GM12801 (cell line): ENCODE data around the gene SAMSN1.

Source experiments
- CTCF ChIP-seq: IDR thresholded peaks from one replicate; pipeline ENCODE4 v1.5.1; 2011; ENCODE audit warnings: control low read depth; ENCODE audit not compliant: insufficient read length; ENCODE audit errors: extremely low read depth

The SAMSN1 gene

GRCh38 chr21:14477841-14478240 lies 68.3 kb downstream of the SAMSN1 start:
- TF ChIP-seq CTCF, result no peak

- no peak for TF ChIP-seq CTCF
Observed at GRCh38 chr21:14477133-14477532, 69.0 kb downstream of the SAMSN1 start.

GRCh38 chr21:14474995-14475394 lies 71.1 kb downstream of the SAMSN1 start:
- TF ChIP-seq CTCF, result no peak

GRCh38 chr21:14469641-14470040 lies 76.5 kb downstream of the SAMSN1 start:
- TF ChIP-seq CTCF, result no peak

GRCh38 chr21:14466715-14467114 lies 79.4 kb downstream of the SAMSN1 start:
- no peak for TF ChIP-seq CTCF

GRCh38 chr21:14457762-14458161 lies 88.4 kb downstream of the SAMSN1 start:
- TF ChIP-seq CTCF, result no peak

GRCh38 chr21:14456911-14457310 lies 89.2 kb downstream of the SAMSN1 start:
- no peak for TF ChIP-seq CTCF
